ENCODE data around the gene INPP4B.

DNA sequence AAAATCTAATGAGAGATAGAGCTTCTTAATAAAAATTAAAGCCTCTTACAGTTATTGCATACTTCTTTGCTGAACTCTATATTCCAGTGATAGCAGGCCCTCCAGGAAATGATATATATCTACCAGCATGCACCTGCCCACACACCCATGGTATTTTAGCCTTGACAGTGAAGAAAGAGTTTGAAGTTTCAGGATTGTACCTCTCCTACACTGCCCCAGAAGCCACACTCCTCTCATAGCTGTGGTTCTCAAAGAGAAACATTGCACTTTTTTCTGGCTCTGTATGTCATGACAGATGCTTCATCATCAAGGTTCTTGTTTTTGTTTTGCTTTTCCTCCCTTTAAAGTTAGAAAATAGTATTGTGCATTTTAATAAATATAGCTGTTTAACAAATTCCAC is 34.0 kb downstream of the INPP4B start:
- TF ChIP-seq, protein P1, sequence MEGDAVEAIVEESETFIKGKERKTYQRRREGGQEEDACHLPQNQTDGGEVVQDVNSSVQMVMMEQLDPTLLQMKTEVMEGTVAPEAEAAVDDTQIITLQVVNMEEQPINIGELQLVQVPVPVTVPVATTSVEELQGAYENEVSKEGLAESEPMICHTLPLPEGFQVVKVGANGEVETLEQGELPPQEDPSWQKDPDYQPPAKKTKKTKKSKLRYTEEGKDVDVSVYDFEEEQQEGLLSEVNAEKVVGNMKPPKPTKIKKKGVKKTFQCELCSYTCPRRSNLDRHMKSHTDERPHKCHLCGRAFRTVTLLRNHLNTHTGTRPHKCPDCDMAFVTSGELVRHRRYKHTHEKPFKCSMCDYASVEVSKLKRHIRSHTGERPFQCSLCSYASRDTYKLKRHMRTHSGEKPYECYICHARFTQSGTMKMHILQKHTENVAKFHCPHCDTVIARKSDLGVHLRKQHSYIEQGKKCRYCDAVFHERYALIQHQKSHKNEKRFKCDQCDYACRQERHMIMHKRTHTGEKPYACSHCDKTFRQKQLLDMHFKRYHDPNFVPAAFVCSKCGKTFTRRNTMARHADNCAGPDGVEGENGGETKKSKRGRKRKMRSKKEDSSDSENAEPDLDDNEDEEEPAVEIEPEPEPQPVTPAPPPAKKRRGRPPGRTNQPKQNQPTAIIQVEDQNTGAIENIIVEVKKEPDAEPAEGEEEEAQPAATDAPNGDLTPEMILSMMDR (IDR thresholded peaks at IDR 0.05): no peak
- TF ChIP-seq POLR2A (IDR thresholded peaks at IDR 0.05) (no peak), POLR2AphosphoS5 (IDR thresholded peaks at IDR 0.05) (no peak)

All from breast epithelium (tissue), 3 donors.